ENCODE measurements around the gene MAP3K3. TPM values are rescaled to one million over a fixed set of nuclear protein-coding genes. Genes with fewer than 3 reads are reported as not detected.
A peak's percentile ranks its signal among the peaks of the same experiment; 100 is the strongest.

Gene MAP3K3
- total and polyA plus RNA-seq, 9 of the 15 experiments (the other 6 are each of a cell fraction or from before 2014, with no cell fraction given): 0.69 to 16.5 (median 12.1) TPM

GRCh38 chr17:63741408-63742173 is 119.4 kb downstream of the MAP3K3 start, which contains the start of gene STRADA (continued):
- TF ChIP-seq, protein P1, sequence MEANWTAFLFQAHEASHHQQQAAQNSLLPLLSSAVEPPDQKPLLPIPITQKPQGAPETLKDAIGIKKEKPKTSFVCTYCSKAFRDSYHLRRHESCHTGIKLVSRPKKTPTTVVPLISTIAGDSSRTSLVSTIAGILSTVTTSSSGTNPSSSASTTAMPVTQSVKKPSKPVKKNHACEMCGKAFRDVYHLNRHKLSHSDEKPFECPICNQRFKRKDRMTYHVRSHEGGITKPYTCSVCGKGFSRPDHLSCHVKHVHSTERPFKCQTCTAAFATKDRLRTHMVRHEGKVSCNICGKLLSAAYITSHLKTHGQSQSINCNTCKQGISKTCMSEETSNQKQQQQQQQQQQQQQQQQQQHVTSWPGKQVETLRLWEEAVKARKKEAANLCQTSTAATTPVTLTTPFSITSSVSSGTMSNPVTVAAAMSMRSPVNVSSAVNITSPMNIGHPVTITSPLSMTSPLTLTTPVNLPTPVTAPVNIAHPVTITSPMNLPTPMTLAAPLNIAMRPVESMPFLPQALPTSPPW (CRISPR knock-in tag; IDR thresholded peaks at IDR 0.05): peak; percentile 56
- TF ChIP-seq RCOR1 (IDR thresholded peaks at IDR 0.05; ENCODE audit: borderline replicate concordance in 1 of 2, low read depth in 2 of 2, low read length in 2 of 2): peak; percentile 8 to 36; a peak in 2 of 4 replicates
- TF ChIP-seq, protein P2, sequence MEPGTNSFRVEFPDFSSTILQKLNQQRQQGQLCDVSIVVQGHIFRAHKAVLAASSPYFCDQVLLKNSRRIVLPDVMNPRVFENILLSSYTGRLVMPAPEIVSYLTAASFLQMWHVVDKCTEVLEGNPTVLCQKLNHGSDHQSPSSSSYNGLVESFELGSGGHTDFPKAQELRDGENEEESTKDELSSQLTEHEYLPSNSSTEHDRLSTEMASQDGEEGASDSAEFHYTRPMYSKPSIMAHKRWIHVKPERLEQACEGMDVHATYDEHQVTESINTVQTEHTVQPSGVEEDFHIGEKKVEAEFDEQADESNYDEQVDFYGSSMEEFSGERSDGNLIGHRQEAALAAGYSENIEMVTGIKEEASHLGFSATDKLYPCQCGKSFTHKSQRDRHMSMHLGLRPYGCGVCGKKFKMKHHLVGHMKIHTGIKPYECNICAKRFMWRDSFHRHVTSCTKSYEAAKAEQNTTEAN (CRISPR knock-in tag; IDR thresholded peaks at IDR 0.05): 0 out of 2 replicates have a peak, but pooled peaks have one; percentile 55
- TF ChIP-seq DIDO1 (tag; IDR thresholded peaks at IDR 0.05; ENCODE audit: low read depth): peak; percentile 44; the same call in 1 of the 2 replicates
- TF ChIP-seq E2F1 (CRISPR knock-in tag; IDR thresholded peaks at IDR 0.05): peak; percentile 93
- TF ChIP-seq ZNF263 (CRISPR knock-in tag; IDR thresholded peaks at IDR 0.05; ENCODE audit: borderline replicate concordance): peak; percentile 80; the same call in 1 of the 2 replicates
- peak; percentile 72; the same call in 1 of the 2 replicates for TF ChIP-seq ERF (CRISPR knock-in tag; IDR thresholded peaks at IDR 0.05)
- TF ChIP-seq SRF (CRISPR knock-in tag; IDR thresholded peaks at IDR 0.05): peak in 1 of 2 experiments; percentile 72; a peak in 2 of 4 replicates
- TF ChIP-seq ZBTB40 (IDR thresholded peaks at IDR 0.05): peak; percentile 58; the same call in 1 of the 2 replicates
- TF ChIP-seq ZBTB40 (CRISPR knock-in tag; IDR thresholded peaks at IDR 0.05): no peak
- TF ChIP-seq ZBTB1 (CRISPR knock-in tag; IDR thresholded peaks at IDR 0.05; ENCODE audit: borderline replicate concordance, low read depth): peak; percentile 74; the same call in 1 of the 2 replicates
- TF ChIP-seq TAF7 (tag; IDR thresholded peaks at IDR 0.05): peak; percentile 37; the same call in 1 of the 2 replicates
- TF ChIP-seq POLR3G (IDR thresholded peaks at IDR 0.05; ENCODE audit: extremely low read depth, insufficient read length, insufficient replicate concordance): no peak
